Prostate gland (tissue), 2 donors: ENCODE data around the gene FMNL2. TPM values are rescaled to one million over a fixed set of nuclear protein-coding genes. Genes with fewer than 3 reads are reported as not detected.

ENCODE experiments used
- DNase-seq: peaks from one replicate; pipeline ENCODE4 v3.0.0-alpha.2; 2019; ENCODE audit warnings: low spot score
- H3K27ac ChIP-seq, 2 donors: fragments of 200-600 bp; sonication (generic); 2 replicates each; pipeline ENCODE4 v1.5.1; 2017 to 2019
- H3K27me3 ChIP-seq: fragments of 200-600 bp; sonication (generic); replicated peaks from 2 replicates; pipeline ENCODE4 v1.5.1; 2019; ENCODE audit not compliant: insufficient read depth
- H3K36me3 ChIP-seq, 2 donors: fragments of 200-600 bp; sonication (generic); 1 replicate in 1 of 2; 2 replicates in 1 of 2; pipeline versions ENCODE4 v1.5.1 to v1.8.1; 2017 to 2019
- H3K4me1 ChIP-seq: fragments of 200-600 bp; sonication (generic); replicated peaks from 2 replicates; pipeline ENCODE4 v1.5.1; 2019
- H3K4me3 ChIP-seq, 2 donors: fragments of 200-600 bp; sonication (generic); 2 replicates each; pipeline ENCODE4 v1.5.1; 2017 to 2019
- H3K9me3 ChIP-seq: fragments of 200-600 bp; sonication (generic); 2 replicates; pipeline ENCODE4 v1.5.1; 2017
- CTCF ChIP-seq, 4 experiments: fragments of 200-600 bp in 2 of 4; fragments of 450-650 bp in 2 of 4; sonication (generic) in 2 of 4; IDR thresholded peaks; 1 replicate in 3 of 4; 2 replicates in 1 of 4; pipeline ENCODE4 v1.5.1; 2016 to 2019; ENCODE audit warnings: antibody characterized with exemption in 4 of 4, mild to moderate bottlenecking in 2 of 4, moderate library complexity in 2 of 4
- POLR2A ChIP-seq: fragments of 450-650 bp; IDR thresholded peaks from one replicate; pipeline ENCODE4 v1.6.1; 2016; ENCODE audit warnings: antibody characterized with exemption, mild to moderate bottlenecking
- POLR2AphosphoS5 ChIP-seq: sonication (generic); formaldehyde crosslinking; IDR thresholded peaks from one replicate; pipeline ENCODE4 v1.6.1; 2017; ENCODE audit warnings: antibody characterized with exemption
- WGBS: methylation state at CpG from one replicate; pipeline ENCODE4 v1.1.5; 2018; 5-methylcytosine and 5-hydroxymethylcytosine counted together
- intact Hi-C: fragments of 100-400 bp; cut with DNase I; formaldehyde crosslinking; loops from one replicate; pipeline ENCODE4 v1.14.2; 2022
- total RNA-seq, 2 donors: library from RNA; depleted of rRNA; stranded (reverse); fragments of >200 nt; gene quantifications; one replicate each; pipeline ENCODE4 v1.1.0, GENCODE V29; 2016

The FMNL2 gene
- total RNA-seq, 2 donors from 2014 or later: 9.8 to 19.4 TPM

GRCh38 chr2:152550386-152550785 is 215.4 kb downstream of the FMNL2 start:
- intact Hi-C loops: no loop called here
- no peaks in the 10 kb centered on the region for H3K27me3 ChIP-seq
- no peak overlapping the region for H3K4me3 ChIP-seq
- H3K9me3 ChIP-seq: no peaks in the 10 kb centered on the region
- WGBS: 17% methylated on average over 2 of the region's 2 CpGs
- TF ChIP-seq CTCF (IDR thresholded peaks at IDR 0.05) (no peak), POLR2AphosphoS5 (peak; percentile 67), POLR2A (no peak)
- H3K4me1 ChIP-seq: no peaks in the 10 kb centered on the region
- no peaks in the 10 kb centered on the region for H3K36me3 ChIP-seq
- peak; percentile 34 for DNase-seq
- H3K27ac ChIP-seq: no peak overlapping the region

GRCh38 chr2:152552888-152553287 is 217.9 kb downstream of the FMNL2 start:
- no peaks in the 10 kb centered on the region for H3K9me3 ChIP-seq
- no peak overlapping the region for H3K4me3 ChIP-seq
- H3K36me3 ChIP-seq: no peaks in the 10 kb centered on the region
- intact Hi-C loops: no loop called here
- no peak for DNase-seq
- H3K4me1 ChIP-seq: no peaks in the 10 kb centered on the region
- TF ChIP-seq POLR2AphosphoS5: no peak
- TF ChIP-seq POLR2A: no peak
- TF ChIP-seq CTCF (IDR thresholded peaks at IDR 0.05): no peak
- H3K27me3 ChIP-seq: no peaks in the 10 kb centered on the region
- 76% methylated on average over 1 of the region's 1 CpG for WGBS
- no peak overlapping the region for H3K27ac ChIP-seq

- Histone ChIP-seq H3K27ac (no peak overlapping the region), H3K4me3 (no peak overlapping the region), H3K27me3 (no peaks in the 10 kb centered on the region), H3K9me3 (no peaks in the 10 kb centered on the region), H3K4me1 (no peaks in the 10 kb centered on the region), H3K36me3 (no peaks in the 10 kb centered on the region)
- TF ChIP-seq CTCF (IDR thresholded peaks at IDR 0.05) (no peak), POLR2A (no peak), POLR2AphosphoS5 (no peak)
- no peak for DNase-seq
- intact Hi-C loops: no loop called here
- 89% methylated on average over 1 of the region's 1 CpG for WGBS
Measured at GRCh38 chr2:152553518-152553917, 218.5 kb downstream of the FMNL2 start.

GRCh38 chr2:152555048-152555447 is 220.1 kb downstream of the FMNL2 start:
- H3K4me1 ChIP-seq: no peaks in the 10 kb centered on the region
- WGBS: 90% methylated on average over 2 of the region's 2 CpGs
- no peak overlapping the region for H3K27ac ChIP-seq
- DNase-seq: no peak
- no peaks in the 10 kb centered on the region for H3K9me3 ChIP-seq
- H3K27me3 ChIP-seq: no peaks in the 10 kb centered on the region
- H3K36me3 ChIP-seq: no peaks in the 10 kb centered on the region
- TF ChIP-seq POLR2A (no peak), POLR2AphosphoS5 (no peak), CTCF (IDR thresholded peaks at IDR 0.05) (no peak)
- no peak overlapping the region for H3K4me3 ChIP-seq
- intact Hi-C loops: no loop called here

- WGBS: 91% methylated on average over 5 of the region's 5 CpGs
- DNase-seq: no peak
- Histone ChIP-seq H3K9me3 (no peaks in the 10 kb centered on the region), H3K27me3 (no peaks in the 10 kb centered on the region), H3K27ac (no peak overlapping the region), H3K4me1 (no peaks in the 10 kb centered on the region), H3K4me3 (no peak overlapping the region), H3K36me3 (no peaks in the 10 kb centered on the region)
- TF ChIP-seq POLR2AphosphoS5: no peak
- no peak for TF ChIP-seq CTCF (IDR thresholded peaks at IDR 0.05)
- no peak for TF ChIP-seq POLR2A
- intact Hi-C loops: no loop called here
Measured at GRCh38 chr2:152556506-152556905, 221.5 kb downstream of the FMNL2 start.
